ENCODE data around the gene KIF3B. TPM values are rescaled to one million over a fixed set of nuclear protein-coding genes. Genes with fewer than 3 reads are reported as not detected.
A peak's percentile ranks its signal among the peaks of the same experiment; 100 is the strongest.

The KIF3B gene
- total and polyA plus RNA-seq, 2 of the 13 experiments (the other 11 are each of a cell fraction or from before 2014, with no cell fraction given), result 23.6 to 28.8 TPM

DNA sequence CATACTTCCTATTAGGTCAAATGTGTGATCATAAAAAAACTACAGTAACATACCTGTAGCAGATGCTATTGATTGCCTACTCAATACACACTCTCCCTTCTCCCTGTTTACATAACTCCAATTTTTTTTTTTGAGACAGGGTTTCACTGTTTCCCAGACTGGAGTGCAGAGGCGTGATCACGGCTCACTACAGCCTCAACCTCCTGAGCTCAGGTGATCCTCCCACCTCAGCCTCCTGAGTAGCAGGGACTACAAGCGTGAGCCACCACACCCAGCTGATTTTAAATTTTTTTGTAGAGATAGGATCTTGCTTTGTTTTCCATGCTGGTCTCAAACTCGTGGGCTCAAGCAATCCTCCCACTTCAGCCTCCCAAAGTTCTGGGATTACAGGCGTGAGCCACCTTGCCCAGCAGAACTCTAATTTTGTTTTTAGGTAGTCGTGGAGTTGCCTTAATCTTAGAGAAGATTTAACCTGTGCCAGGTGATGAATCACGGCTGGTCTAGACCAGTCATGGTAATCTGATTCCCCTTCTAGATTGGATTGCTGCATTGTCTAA lies 14.0 kb upstream of the KIF3B start (continued):
- TF ChIP-seq ZNF512B (CRISPR knock-in tag; IDR thresholded peaks at IDR 0.05; ENCODE audit: borderline replicate concordance), result no peak
- no peak for TF ChIP-seq ZFAT (CRISPR knock-in tag; conservative IDR thresholded peaks at IDR 0.05)
- TF ChIP-seq NR2F6 (IDR thresholded peaks at IDR 0.05), result peak; percentile 24; the same call in 1 of the 2 replicates
- peak; percentile 19; the same call in 1 of the 2 replicates for TF ChIP-seq NR2F6 (CRISPR knock-in tag; IDR thresholded peaks at IDR 0.05)
- TF ChIP-seq EHMT2 (IDR thresholded peaks at IDR 0.05; ENCODE audit: borderline replicate concordance, low read depth, low read length), result no peak
- no peak for TF ChIP-seq E2F2 (CRISPR knock-in tag; IDR thresholded peaks at IDR 0.05; ENCODE audit: borderline replicate concordance)
- TF ChIP-seq ZNF143 (CRISPR knock-in tag; IDR thresholded peaks at IDR 0.05), result no peak
- TF ChIP-seq SOX13 (IDR thresholded peaks at IDR 0.05), result 0 out of 2 replicates have a peak, but pooled peaks have one; percentile 13
- TF ChIP-seq SOX13 (CRISPR knock-in tag; conservative IDR thresholded peaks at IDR 0.05 in 1 of 2, IDR thresholded peaks at IDR 0.05 in 1 of 2), result 0 out of 4 replicates have a peak, but pooled peaks of 1 of the 2 experiments have one; percentile 45
- TF ChIP-seq, protein P1, sequence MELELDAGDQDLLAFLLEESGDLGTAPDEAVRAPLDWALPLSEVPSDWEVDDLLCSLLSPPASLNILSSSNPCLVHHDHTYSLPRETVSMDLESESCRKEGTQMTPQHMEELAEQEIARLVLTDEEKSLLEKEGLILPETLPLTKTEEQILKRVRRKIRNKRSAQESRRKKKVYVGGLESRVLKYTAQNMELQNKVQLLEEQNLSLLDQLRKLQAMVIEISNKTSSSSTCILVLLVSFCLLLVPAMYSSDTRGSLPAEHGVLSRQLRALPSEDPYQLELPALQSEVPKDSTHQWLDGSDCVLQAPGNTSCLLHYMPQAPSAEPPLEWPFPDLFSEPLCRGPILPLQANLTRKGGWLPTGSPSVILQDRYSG (CRISPR knock-in tag; IDR thresholded peaks at IDR 0.05), result no peak
- TF ChIP-seq CCDC6 (CRISPR knock-in tag; IDR thresholded peaks at IDR 0.05), result no peak
- TF ChIP-seq, protein P2, sequence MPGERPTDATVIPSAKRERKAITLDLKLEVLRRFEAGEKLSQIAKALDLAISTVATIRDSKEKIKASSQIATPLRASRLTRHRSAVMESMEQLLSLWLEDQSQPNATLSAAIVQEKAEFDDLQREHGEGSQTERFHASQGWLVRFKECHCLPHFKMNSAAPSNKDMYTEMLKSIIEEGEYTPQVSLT (CRISPR knock-in tag; IDR thresholded peaks at IDR 0.05; ENCODE audit: borderline replicate concordance, low read depth), result no peak
- no peak for TF ChIP-seq DNMT1 (CRISPR knock-in tag; IDR thresholded peaks at IDR 0.05)
- TF ChIP-seq ZNF432 (CRISPR knock-in tag; IDR thresholded peaks at IDR 0.05; ENCODE audit: borderline replicate concordance), result no peak
- TF ChIP-seq ZNF530 (CRISPR knock-in tag; IDR thresholded peaks at IDR 0.05; ENCODE audit: low read depth), result no peak
- TF ChIP-seq, protein P3, sequence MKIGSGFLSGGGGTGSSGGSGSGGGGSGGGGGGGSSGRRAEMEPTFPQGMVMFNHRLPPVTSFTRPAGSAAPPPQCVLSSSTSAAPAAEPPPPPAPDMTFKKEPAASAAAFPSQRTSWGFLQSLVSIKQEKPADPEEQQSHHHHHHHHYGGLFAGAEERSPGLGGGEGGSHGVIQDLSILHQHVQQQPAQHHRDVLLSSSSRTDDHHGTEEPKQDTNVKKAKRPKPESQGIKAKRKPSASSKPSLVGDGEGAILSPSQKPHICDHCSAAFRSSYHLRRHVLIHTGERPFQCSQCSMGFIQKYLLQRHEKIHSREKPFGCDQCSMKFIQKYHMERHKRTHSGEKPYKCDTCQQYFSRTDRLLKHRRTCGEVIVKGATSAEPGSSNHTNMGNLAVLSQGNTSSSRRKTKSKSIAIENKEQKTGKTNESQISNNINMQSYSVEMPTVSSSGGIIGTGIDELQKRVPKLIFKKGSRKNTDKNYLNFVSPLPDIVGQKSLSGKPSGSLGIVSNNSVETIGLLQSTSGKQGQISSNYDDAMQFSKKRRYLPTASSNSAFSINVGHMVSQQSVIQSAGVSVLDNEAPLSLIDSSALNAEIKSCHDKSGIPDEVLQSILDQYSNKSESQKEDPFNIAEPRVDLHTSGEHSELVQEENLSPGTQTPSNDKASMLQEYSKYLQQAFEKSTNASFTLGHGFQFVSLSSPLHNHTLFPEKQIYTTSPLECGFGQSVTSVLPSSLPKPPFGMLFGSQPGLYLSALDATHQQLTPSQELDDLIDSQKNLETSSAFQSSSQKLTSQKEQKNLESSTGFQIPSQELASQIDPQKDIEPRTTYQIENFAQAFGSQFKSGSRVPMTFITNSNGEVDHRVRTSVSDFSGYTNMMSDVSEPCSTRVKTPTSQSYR (CRISPR knock-in tag; IDR thresholded peaks at IDR 0.05; ENCODE audit: borderline replicate concordance), result no peak
- no peak for TF ChIP-seq EZH2 (conservative IDR thresholded peaks at IDR 0.05; ENCODE audit: low read depth, low read length)
- TF ChIP-seq ZFP41 (CRISPR knock-in tag; IDR thresholded peaks at IDR 0.05; ENCODE audit: borderline replicate concordance), result no peak
- no peak for TF ChIP-seq THAP7 (CRISPR knock-in tag; IDR thresholded peaks at IDR 0.05)
- 0 out of 2 replicates have a peak, but pooled peaks have one; percentile 63 for TF ChIP-seq SALL2 (CRISPR knock-in tag; IDR thresholded peaks at IDR 0.05)
- no peak for TF ChIP-seq KMT2A (CRISPR knock-in tag; IDR thresholded peaks at IDR 0.05)
